HG03520 (cell line): Measurements from ENCODE around the gene KCNJ10.

Source experiments
- ATAC-seq: cut with Tn5 transposase; IDR thresholded peaks from one replicate; pipeline ENCODE4 v1.9.1; 2021; ENCODE audit warnings: mild to moderate bottlenecking, moderate library complexity; ENCODE audit not compliant: unreplicated experiment

Gene KCNJ10

DNA sequence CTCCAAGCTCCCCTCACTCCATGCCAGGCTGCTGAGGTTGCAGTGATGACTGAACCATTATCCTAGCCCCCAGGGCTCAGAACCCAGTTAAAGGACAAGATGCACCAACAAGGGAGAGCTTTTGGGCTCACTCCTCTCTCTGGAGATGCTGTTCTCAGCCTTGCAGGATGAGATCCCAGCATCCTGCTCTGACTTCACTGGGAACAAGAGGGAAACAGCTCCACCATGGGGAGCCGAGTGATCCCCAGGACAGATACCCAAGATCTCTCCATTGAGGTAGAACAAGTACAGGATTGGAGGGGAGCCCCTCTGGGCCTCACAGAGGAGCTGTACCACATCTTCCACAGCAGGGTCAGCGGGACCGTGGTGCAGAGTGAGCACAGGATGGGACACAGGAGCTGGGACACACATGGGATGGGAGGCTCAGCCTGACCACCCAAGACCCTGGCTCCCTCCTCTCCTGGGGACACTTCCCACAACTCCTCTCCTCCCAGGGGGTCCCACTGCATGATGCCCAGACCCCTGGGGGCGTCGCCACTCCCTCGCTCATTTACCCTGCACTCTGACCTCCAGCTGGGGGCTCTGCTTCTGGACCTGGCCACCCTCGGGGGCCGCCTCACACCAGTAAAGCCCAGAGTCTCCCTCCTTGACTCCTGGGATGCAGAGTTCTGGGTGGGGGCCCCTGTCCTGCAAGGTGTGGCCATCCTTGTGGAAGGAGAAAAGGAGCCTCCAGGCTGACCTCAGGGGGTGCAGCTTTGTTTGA lies 97.3 kb downstream of the KCNJ10 start:
- no peak for ATAC-seq

GRCh38 chr1:159970932-159971342 lies 99.0 kb downstream of the KCNJ10 start:
- no peak for ATAC-seq

GRCh38 chr1:159968901-159969300 lies 101.1 kb downstream of the KCNJ10 start:
- no peak for ATAC-seq

- no peak for ATAC-seq
Measured at GRCh38 chr1:159965263-159965662, 104.7 kb downstream of the KCNJ10 start.

GRCh38 chr1:159964144-159964543 lies 105.8 kb downstream of the KCNJ10 start:
- ATAC-seq = no peak

DNA sequence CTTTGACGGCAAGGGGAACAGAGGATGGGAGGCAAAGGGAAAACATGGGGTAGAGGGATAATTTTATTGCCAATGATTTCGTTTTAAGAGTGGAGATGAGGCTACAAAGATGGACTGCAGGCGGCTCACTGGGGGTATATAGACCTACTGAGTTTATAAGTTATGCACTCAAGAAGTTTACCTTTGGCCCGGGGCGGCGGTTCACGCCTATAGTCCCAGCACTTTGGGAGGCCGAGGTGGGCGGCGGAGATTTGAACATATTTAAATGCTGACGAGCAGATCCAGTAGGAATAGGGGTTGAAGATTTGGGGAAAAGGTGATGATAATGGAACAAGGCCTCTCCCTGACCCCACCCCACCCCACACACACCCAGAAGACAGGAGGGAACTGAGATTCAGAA lies 107.8 kb downstream of the KCNJ10 start:
- no peak for ATAC-seq

DNA sequence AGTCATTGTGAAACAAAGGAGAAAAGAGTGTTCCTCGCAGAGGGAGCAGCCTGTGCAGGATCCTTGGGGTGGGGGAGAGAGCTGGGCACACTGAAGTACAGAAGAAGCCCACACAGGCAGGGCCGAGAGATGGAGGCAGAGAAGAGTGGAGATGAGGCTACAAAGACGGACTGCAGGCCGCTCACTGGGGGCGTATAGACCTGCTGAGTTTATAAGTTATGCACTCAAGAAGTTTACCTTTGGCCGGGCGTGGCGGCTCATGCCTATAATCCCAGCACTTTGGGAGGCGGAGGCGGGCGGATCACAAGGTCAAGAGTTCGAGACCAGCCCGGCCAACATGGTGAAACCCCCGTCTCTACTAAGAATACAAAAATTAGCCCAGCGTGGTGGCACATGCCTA lies 108.3 kb downstream of the KCNJ10 start:
- ATAC-seq = no peak

DNA sequence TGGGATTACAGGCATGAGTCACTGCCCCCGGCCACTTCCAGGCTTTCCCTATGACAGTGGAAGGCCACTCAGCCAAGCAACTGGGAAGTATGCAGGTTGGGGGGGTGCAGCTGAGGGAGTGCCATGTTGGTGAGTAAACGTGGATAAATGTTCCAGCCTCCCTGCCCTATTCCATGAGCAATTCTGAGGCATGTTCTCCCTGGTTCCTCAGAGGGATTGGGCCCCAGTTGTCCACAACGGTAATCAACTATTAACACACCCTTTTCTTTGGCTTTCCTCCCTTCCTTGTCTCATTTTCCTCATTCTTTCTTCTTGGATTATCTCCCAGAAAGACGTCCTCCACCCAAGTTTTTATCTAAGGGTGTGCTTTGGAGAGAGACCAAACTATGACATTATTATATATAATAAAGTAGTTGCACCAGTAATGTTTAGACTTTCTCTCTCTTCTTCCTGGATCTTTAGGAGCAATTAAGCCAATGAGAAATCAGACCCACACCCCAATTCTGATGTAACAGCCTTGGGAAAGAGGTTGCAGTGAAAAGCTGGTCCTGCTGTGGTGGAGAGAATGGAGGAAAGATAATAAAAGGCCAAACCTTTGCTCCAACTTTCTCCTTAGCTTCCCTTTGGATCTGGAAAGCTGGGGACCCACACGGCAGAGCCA lies 109.1 kb downstream of the KCNJ10 start:
- no peak for ATAC-seq

- no peak for ATAC-seq
Measured at GRCh38 chr1:159959451-159959850, 110.5 kb downstream of the KCNJ10 start.

- ATAC-seq = no peak
Measured at GRCh38 chr1:159958719-159959380, 111.1 kb downstream of the KCNJ10 start.

DNA sequence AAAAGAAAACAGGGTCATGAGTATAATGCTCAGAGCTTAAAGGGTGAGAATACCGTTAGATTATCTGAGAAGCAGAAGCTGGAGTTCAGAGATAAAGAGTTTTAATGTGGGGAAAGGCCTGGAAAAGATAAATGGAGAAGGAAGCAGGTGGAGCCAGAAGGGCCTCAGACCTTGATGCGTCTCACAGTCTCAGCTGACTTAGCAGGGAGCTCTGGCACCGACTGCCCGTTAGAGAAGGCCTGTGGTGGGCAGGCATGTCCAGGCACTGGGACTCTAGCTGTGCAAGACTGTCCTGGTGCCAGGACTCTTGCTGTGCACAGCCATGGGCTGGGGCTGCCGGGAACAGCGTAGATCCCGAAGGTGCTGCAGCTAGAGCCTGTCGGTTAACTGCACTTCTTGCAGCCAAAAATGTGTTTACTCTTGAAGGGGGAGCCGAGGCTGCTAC lies 112.1 kb downstream of the KCNJ10 start:
- no peak for ATAC-seq

DNA sequence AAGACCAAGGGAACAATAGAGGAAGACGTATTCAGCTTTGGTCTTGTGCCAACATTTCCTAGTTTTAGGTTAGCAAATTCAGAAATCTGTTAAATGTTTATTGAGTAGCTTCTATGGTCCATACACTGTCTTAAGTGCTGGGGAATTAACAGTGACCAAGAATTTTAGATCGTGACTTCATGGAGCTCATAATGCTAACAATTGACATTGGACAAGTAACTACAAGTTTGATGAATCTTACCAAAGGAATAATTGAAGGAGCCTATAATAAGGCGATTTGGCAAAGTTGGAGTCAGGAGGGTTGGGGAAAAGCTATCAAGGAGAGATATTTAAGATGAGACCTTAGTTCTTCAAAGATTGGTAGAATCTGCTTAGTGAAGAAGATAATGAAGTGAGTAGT lies 114.5 kb downstream of the KCNJ10 start:
- ATAC-seq = no peak

GRCh38 chr1:159953536-159954515 lies 116.1 kb downstream of the KCNJ10 start, which contains the start of gene SLAMF9:
TSS of gene SLAMF9 (minus strand) at chr1:159954237. CDS start at chr1:159954137, 100 bp downstream.
- ATAC-seq = no peak

- no peak for ATAC-seq
Measured at GRCh38 chr1:159952932-159953331, 117.0 kb downstream of the KCNJ10 start.

DNA sequence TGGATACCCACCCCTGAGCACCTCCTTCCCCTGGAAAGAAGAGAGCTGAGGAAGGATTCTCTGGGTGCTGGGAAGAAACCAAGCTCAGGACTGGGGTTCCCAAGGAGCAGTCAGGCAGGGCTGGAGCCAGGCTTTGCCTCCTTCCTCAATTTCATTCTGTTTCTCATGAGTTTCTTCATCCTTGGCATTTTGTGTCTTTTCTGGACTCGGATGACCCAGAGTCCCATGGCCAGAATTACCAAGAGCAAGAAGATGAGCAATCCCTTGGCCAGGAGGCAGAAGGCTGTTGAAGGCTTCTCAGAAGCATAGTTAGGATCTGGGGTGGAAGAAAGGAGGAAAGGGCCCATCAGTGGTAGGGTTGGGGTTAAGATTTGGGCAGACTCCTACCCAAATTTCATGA lies 118.4 kb downstream of the KCNJ10 start:
- no peak for ATAC-seq

GRCh38 chr1:159951016-159951415 lies 118.9 kb downstream of the KCNJ10 start:
- ATAC-seq = no peak

DNA sequence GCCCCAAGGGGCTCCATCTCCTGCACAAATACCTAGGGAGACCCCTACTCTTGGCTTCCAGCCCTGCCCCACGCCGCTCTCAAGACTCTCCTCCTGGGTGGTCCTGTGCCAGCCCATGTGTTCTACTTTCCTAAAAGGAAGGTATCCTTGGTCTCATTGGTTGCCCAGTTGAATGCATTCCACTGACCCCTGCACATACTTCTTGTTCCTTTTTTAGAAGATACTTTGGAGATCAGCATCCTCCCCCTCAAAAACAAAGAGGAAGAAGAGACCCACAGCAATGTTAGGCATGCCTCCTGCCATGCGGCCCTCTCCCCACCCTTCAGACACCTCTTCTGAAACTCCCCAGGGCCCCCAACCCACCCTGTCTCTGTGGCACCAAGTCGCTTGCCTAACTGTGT lies 120.0 kb downstream of the KCNJ10 start:
- no peak for ATAC-seq

DNA sequence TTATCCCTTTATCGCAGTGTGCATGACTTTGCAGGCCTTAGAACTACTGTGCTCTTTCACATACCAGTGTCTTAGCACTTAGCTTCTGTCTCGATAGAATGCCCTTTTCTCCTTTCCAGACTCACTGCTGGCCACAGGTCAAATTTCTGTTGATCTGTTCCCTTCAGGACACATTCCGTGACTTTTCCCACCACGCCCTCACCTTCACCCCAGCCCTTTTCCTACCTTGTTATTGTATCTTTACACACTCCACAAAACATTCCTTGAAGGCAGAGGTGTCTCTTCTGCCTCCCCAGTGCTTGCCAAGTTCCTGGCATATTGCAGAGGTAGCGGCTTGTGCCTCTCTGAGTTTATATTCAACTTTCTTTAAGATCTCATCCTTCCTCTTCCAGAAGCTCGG lies 120.8 kb downstream of the KCNJ10 start:
- ATAC-seq = no peak
